Mesendoderm (in vitro differentiated cells): ENCODE results near the gene NEURL1.
"Not testable (repeated sequence)": the region's sequence is repeated elsewhere in the genome, so short reads cannot be mapped to it uniquely, and the experiment has no call there.

ENCODE experiments used
- DNase-seq: peaks from one replicate; pipeline ENCODE4 v3.0.0; 2013
- H2AK5ac ChIP-seq: 2 replicates; pipeline ENCODE4 v1.6.1; 2013; ENCODE audit warnings: low read length, inconsistent platforms
- H2BK120ac ChIP-seq: 2 replicates; pipeline ENCODE4 v1.6.1; 2013; ENCODE audit warnings: low read depth, mild to moderate bottlenecking, low read length, moderate library complexity, mixed read lengths
- H2BK15ac ChIP-seq: replicated peaks from 2 replicates; pipeline ENCODE4 v1.6.1; 2013; ENCODE audit warnings: low read depth, mild to moderate bottlenecking, moderate library complexity
- H2BK5ac ChIP-seq: 2 replicates; pipeline ENCODE4 v1.6.1; 2013; ENCODE audit warnings: low read length, inconsistent platforms
- H3K18ac ChIP-seq: 2 replicates; pipeline ENCODE4 v1.6.1; 2013; ENCODE audit warnings: mild to moderate bottlenecking, low read length, mixed read lengths
- H3K23ac ChIP-seq: one replicate; pipeline ENCODE4 v1.6.1; 2013; ENCODE audit warnings: low read length
- H3K27ac ChIP-seq: 2 replicates; pipeline ENCODE4 v1.5.1; 2013; ENCODE audit warnings: low read depth, mild to moderate bottlenecking, inconsistent platforms, low read length, moderate library complexity
- H3K27me3 ChIP-seq: 2 replicates; pipeline ENCODE4 v1.6.1; 2013; ENCODE audit warnings: low read length, control low read depth, mild to moderate bottlenecking, inconsistent platforms; ENCODE audit not compliant: insufficient read depth, poor library complexity
- H3K36me3 ChIP-seq: 2 replicates; pipeline ENCODE4 v1.6.1; 2013; ENCODE audit warnings: low read length, inconsistent platforms; ENCODE audit not compliant: control insufficient read depth, insufficient read depth
- H3K4ac ChIP-seq: one replicate; pipeline ENCODE4 v1.6.1; 2013; ENCODE audit warnings: low read depth, mild to moderate bottlenecking, low read length, moderate library complexity
- H3K4me1 ChIP-seq: 2 replicates; pipeline ENCODE4 v1.6.1; 2013; ENCODE audit warnings: low read depth, low read length, inconsistent platforms; ENCODE audit not compliant: control insufficient read depth
- H3K4me2 ChIP-seq: 2 replicates; pipeline ENCODE4 v1.6.1; 2013; ENCODE audit warnings: low read length
- H3K4me3 ChIP-seq: 2 replicates; pipeline ENCODE4 v1.5.1; 2013; ENCODE audit warnings: mild to moderate bottlenecking, low read length
- H3K56ac ChIP-seq: one replicate; pipeline ENCODE4 v1.6.1; 2013; ENCODE audit warnings: low read length
- H3K79me1 ChIP-seq: 2 replicates; pipeline ENCODE4 v1.6.1; 2013; ENCODE audit warnings: low read length, inconsistent platforms
- H3K79me2 ChIP-seq: 2 replicates; pipeline ENCODE4 v1.6.1; 2013; ENCODE audit warnings: mild to moderate bottlenecking, low read length; ENCODE audit not compliant: control insufficient read depth, insufficient read depth
- H3K9ac ChIP-seq: 2 replicates; pipeline ENCODE4 v1.6.1; 2013; ENCODE audit warnings: low read length, inconsistent platforms
- H4K5ac ChIP-seq: one replicate; pipeline ENCODE4 v1.6.1; 2013; ENCODE audit warnings: low read length
- H4K8ac ChIP-seq: one replicate; pipeline ENCODE4 v1.6.1; 2013; ENCODE audit warnings: low read depth, mild to moderate bottlenecking, control low read depth, low read length, moderate library complexity
- WGBS: extraction: QIAGEN DNeasy Blood & Tissue Kit; methylation state at CpG from one replicate; pipeline ENCODE4 v1.1.7; 2013; ENCODE audit warnings: low lambda C conversion rate, missing lambda C conversion rate; ENCODE audit not compliant: insufficient coverage; ENCODE audit errors: extremely low coverage; 5-methylcytosine and 5-hydroxymethylcytosine counted together

The NEURL1 gene

GRCh38 chr10:103481974-103482531 lies 11.5 kb upstream of the NEURL1 start:
- H3K79me2 ChIP-seq = no peaks in the 10 kb centered on the region
- no peaks in the 10 kb centered on the region for H3K36me3 ChIP-seq
- no peak overlapping the region for H3K4me2 ChIP-seq
- H2BK120ac ChIP-seq = no peak overlapping the region
- no peak overlapping the region for H4K5ac ChIP-seq
- H3K9ac ChIP-seq = no peak overlapping the region
- H2AK5ac ChIP-seq = no peak overlapping the region
- H3K18ac ChIP-seq = no peak overlapping the region
- H3K56ac ChIP-seq = no peak overlapping the region
- no CpG with 5 or more reads among the region's 12 CpGs for WGBS
- no peak overlapping the region for H4K8ac ChIP-seq
- peak; percentile 71 for DNase-seq
- H2BK15ac ChIP-seq = no peak overlapping the region
- no peak overlapping the region for H3K4ac ChIP-seq
- H3K27me3 ChIP-seq = no peaks in the 10 kb centered on the region
- H3K4me1 ChIP-seq = no peaks in the 10 kb centered on the region
- no peak overlapping the region for H2BK5ac ChIP-seq
- no peaks in the 10 kb centered on the region for H3K79me1 ChIP-seq
- no peak overlapping the region for H3K23ac ChIP-seq
- H3K4me3 ChIP-seq = no peak overlapping the region
- H3K27ac ChIP-seq = no peak overlapping the region

GRCh38 chr10:103486635-103487409 lies 6.7 kb upstream of the NEURL1 start:
- H2AK5ac ChIP-seq, H3K79me1 ChIP-seq, H3K27ac ChIP-seq, H3K4me3 ChIP-seq, H2BK5ac ChIP-seq, H3K79me2 ChIP-seq, H3K36me3 ChIP-seq, H3K9ac ChIP-seq, H3K18ac ChIP-seq, H3K4me2 ChIP-seq, H4K8ac ChIP-seq, H3K4ac ChIP-seq, H2BK15ac ChIP-seq, DNase-seq, H4K5ac ChIP-seq, H2BK120ac ChIP-seq, H3K56ac ChIP-seq, H3K27me3 ChIP-seq, H3K23ac ChIP-seq, H3K4me1 ChIP-seq: not testable (repeated sequence)
- WGBS = no CpG with 5 or more reads among the region's 8 CpGs

GRCh38 chr10:103487410-103487708 lies 6.1 kb upstream of the NEURL1 start:
- Histone ChIP-seq H3K56ac (no peak overlapping the region), H3K23ac (no peak overlapping the region), H2BK5ac (no peak overlapping the region), H3K9ac (no peak overlapping the region), H3K4me3 (no peak overlapping the region), H3K18ac (no peak overlapping the region), H4K5ac (no peak overlapping the region), H3K4ac (no peak overlapping the region), H2BK15ac (no peak overlapping the region), H3K4me2 (no peak overlapping the region), H2AK5ac (no peak overlapping the region), H3K36me3 (no peaks in the 10 kb centered on the region), H3K79me1 (no peaks in the 10 kb centered on the region), H3K79me2 (no peaks in the 10 kb centered on the region), H3K4me1 (no peaks in the 10 kb centered on the region), H3K27ac (no peak overlapping the region), H2BK120ac (no peak overlapping the region), H3K27me3 (no peaks in the 10 kb centered on the region), H4K8ac (no peak overlapping the region)
- WGBS = no CpG with 5 or more reads among the region's 2 CpGs
- no peak for DNase-seq

GRCh38 chr10:103490986-103491314 lies 2.6 kb upstream of the NEURL1 start:
- Histone ChIP-seq H3K4me3 (no peak overlapping the region), H2AK5ac (no peak overlapping the region), H3K27me3 (peaks cover 21% of the 10 kb centered on the region), H3K27ac (no peak overlapping the region), H2BK120ac (no peak overlapping the region), H2BK5ac (no peak overlapping the region), H3K4me2 (no peak overlapping the region), H3K18ac (no peak overlapping the region), H3K56ac (no peak overlapping the region), H3K9ac (no peak overlapping the region), H2BK15ac (no peak overlapping the region), H4K8ac (no peak overlapping the region), H3K79me2 (no peaks in the 10 kb centered on the region), H3K4me1 (no peaks in the 10 kb centered on the region), H3K79me1 (no peaks in the 10 kb centered on the region), H3K36me3 (no peaks in the 10 kb centered on the region), H3K4ac (no peak overlapping the region), H4K5ac (no peak overlapping the region), H3K23ac (no peak overlapping the region)
- DNase-seq = no peak
- no CpG with 5 or more reads among the region's 1 CpG for WGBS

- Histone ChIP-seq H3K4me2 (no peak overlapping the region), H3K9ac (no peak overlapping the region), H3K4ac (no peak overlapping the region), H2BK120ac (no peak overlapping the region), H2BK5ac (no peak overlapping the region), H3K4me3 (no peak overlapping the region), H3K56ac (no peak overlapping the region), H3K79me2 (no peaks in the 10 kb centered on the region), H2AK5ac (no peak overlapping the region), H3K79me1 (no peaks in the 10 kb centered on the region), H4K8ac (no peak overlapping the region), H3K18ac (no peak overlapping the region), H3K36me3 (no peaks in the 10 kb centered on the region), H3K27me3 (peaks cover 22% of the 10 kb centered on the region), H3K27ac (no peak overlapping the region), H4K5ac (no peak overlapping the region), H3K4me1 (no peaks in the 10 kb centered on the region), H3K23ac (no peak overlapping the region), H2BK15ac (no peak overlapping the region)
- peak; percentile 84 for DNase-seq
- WGBS = no CpG with 5 or more reads among the region's 7 CpGs
Observed at GRCh38 chr10:103491729-103492364, 1.7 kb upstream of the NEURL1 start.
